Thoracic aorta (tissue), 2 donors: ENCODE results near the gene ZNF197. TPM values are rescaled to one million over a fixed set of nuclear protein-coding genes. Genes with fewer than 3 reads are reported as not detected.
A peak's percentile ranks its signal among the peaks of the same experiment; 100 is the strongest.

Experiments used
- ATAC-seq: fragments of 150-250 bp; one replicate; pipeline ENCODE4 v1.8.0; 2017; ENCODE audit warnings: low read depth; ENCODE audit not compliant: insufficient number of reproducible peaks, low FRiP score
- DNase-seq: peaks from one replicate; pipeline ENCODE4 v3.0.0-alpha.2; 2020; ENCODE audit warnings: low spot score
- H3K27ac ChIP-seq, 2 donors: fragments of 200-600 bp; sonication (generic); 1 replicate in 1 of 2; 2 replicates in 1 of 2; pipeline ENCODE4 v1.5.1; 2016; ENCODE audit warnings: mild to moderate bottlenecking in 2 of 2, moderate library complexity in 2 of 2
- H3K27me3 ChIP-seq: fragments of 200-600 bp; sonication (generic); replicated peaks from 2 replicates; pipeline ENCODE4 v1.6.0; 2016; ENCODE audit warnings: mild to moderate bottlenecking; ENCODE audit not compliant: insufficient read depth
- H3K36me3 ChIP-seq: fragments of 200-600 bp; sonication (generic); one replicate; pipeline ENCODE4 v1.5.1; 2016
- H3K4me1 ChIP-seq, 2 donors: fragments of 200-600 bp; sonication (generic); 1 replicate in 1 of 2; 2 replicates in 1 of 2; pipeline versions ENCODE4 v1.5.1 to v1.6.0; 2016; ENCODE audit warnings: low read depth in 2 of 2, mild to moderate bottlenecking in 1 of 2; ENCODE audit not compliant: control insufficient read depth in 1 of 2
- H3K4me3 ChIP-seq: fragments of 200-600 bp; sonication (generic); 2 replicates; pipeline ENCODE4 v1.5.1; 2016; ENCODE audit warnings: mild to moderate bottlenecking
- H3K9me3 ChIP-seq: fragments of 200-600 bp; sonication (generic); 2 replicates; pipeline ENCODE4 v1.5.1; 2016
- CTCF ChIP-seq: fragments of 200-600 bp; sonication (generic); IDR thresholded peaks from one replicate; pipeline ENCODE4 v1.5.1; 2019; ENCODE audit warnings: antibody characterized with exemption
- total RNA-seq, 2 donors: library from RNA; depleted of rRNA; stranded (reverse); fragments of >200 nt; gene quantifications; one replicate each; pipeline versions ENCODE4 v1.1.0 to v1.2.3, GENCODE V29; 2016

The ZNF197 gene
- total RNA-seq, 2 donors from 2014 or later = 9.6 to 20.0 TPM

- DNase-seq = no peak
- Histone ChIP-seq H3K4me1 (peaks cover 0 to 2% of the 10 kb centered on the region in 2 donors), H3K27ac (no peak overlapping the region), H3K27me3 (no peaks in the 10 kb centered on the region), H3K9me3 (peaks cover 6% of the 10 kb centered on the region), H3K4me3 (no peak overlapping the region), H3K36me3 (peaks cover 33% of the 10 kb centered on the region)
- no peak for TF ChIP-seq CTCF
- no peak for ATAC-seq
Measured at GRCh38 chr3:44632193-44632592, 7.4 kb downstream of the ZNF197 start.

GRCh38 chr3:44642337-44642736 is 17.5 kb downstream of the ZNF197 start:
- H3K4me3 ChIP-seq = peak overlapping the region; percentile 1
- no peak for ATAC-seq
- peaks cover 58% of the 10 kb centered on the region for H3K36me3 ChIP-seq
- H3K9me3 ChIP-seq = peaks cover 64% of the 10 kb centered on the region
- TF ChIP-seq CTCF = no peak
- H3K27ac ChIP-seq = no peak overlapping the region
- no peak for DNase-seq
- H3K27me3 ChIP-seq = no peaks in the 10 kb centered on the region
- H3K4me1 ChIP-seq = no peaks in the 10 kb centered on the region

- no peak for ATAC-seq
- peaks cover 53% of the 10 kb centered on the region for H3K36me3 ChIP-seq
- no peak overlapping the region for H3K4me3 ChIP-seq
- H3K27me3 ChIP-seq = no peaks in the 10 kb centered on the region
- H3K27ac ChIP-seq = no peak overlapping the region
- TF ChIP-seq CTCF = no peak
- no peak for DNase-seq
- peaks cover 60% of the 10 kb centered on the region for H3K9me3 ChIP-seq
- H3K4me1 ChIP-seq = peaks cover 0 to under 1% of the 10 kb centered on the region in 2 donors
Measured at GRCh38 chr3:44643024-44643423, 18.2 kb downstream of the ZNF197 start.

- H3K36me3 ChIP-seq = peaks cover 20% of the 10 kb centered on the region
Measured at GRCh38 chr3:44647771-44648170, 22.9 kb downstream of the ZNF197 start.

GRCh38 chr3:44648564-44649229 is 23.9 kb downstream of the ZNF197 start, which contains the start of gene ZNF35:
TSS of gene ZNF35 (plus strand) at chr3:44648732. CDS start at chr3:44651068, 2,336 bp downstream.
- peaks cover 0 to 9% of the 10 kb centered on the region in 2 donors for H3K4me1 ChIP-seq
- TF ChIP-seq CTCF = no peak
- peaks cover 9% of the 10 kb centered on the region for H3K9me3 ChIP-seq
- H3K4me3 ChIP-seq = peak within 1 kb of the TSS; percentile 79
- ATAC-seq (no peak), DNase-seq (no peak)
- peak within 1 kb of the TSS; percentile 31 to 65 for H3K27ac ChIP-seq
- H3K36me3 ChIP-seq = peaks cover 21% of the 10 kb centered on the region
- H3K27me3 ChIP-seq = no peaks in the 10 kb centered on the region

More at GRCh38 chr3:44647771-44648170, 22.9 kb downstream of the ZNF197 start:
- no peak for DNase-seq
- no peaks in the 10 kb centered on the region for H3K27me3 ChIP-seq
- peaks cover 19% of the 10 kb centered on the region for H3K9me3 ChIP-seq
- no peak for TF ChIP-seq CTCF
- H3K4me3 ChIP-seq = no peak overlapping the region
- H3K27ac ChIP-seq = no peak overlapping the region
- peaks cover 0 to 9% of the 10 kb centered on the region in 2 donors for H3K4me1 ChIP-seq
- no peak for ATAC-seq
